ENCODE results near the gene EML4.

EML4 gene

DNA sequence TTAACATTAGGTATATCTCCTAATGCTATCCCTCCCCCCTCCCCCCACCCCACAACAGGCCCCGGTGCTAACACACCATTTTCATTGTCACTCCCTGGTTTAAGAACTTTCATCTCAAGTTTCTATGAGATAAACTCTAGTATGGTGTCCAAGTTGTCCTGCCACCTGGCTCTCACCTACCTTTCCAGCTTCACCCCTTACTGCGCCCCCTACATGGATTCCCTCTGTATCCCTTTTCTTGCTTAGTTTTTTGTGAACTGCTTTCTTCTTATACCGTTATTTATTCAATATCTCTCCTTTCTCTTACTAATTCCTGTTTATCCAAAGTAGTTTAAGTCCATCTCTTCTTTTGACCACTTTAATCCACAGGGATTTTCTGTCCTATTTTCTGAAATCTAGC, 15.2 kb downstream of the EML4 start:
- no peak overlapping the region for H3K27ac Mint-ChIP-seq
- DNase-seq = no peak
- TF ChIP-seq, protein P1, sequence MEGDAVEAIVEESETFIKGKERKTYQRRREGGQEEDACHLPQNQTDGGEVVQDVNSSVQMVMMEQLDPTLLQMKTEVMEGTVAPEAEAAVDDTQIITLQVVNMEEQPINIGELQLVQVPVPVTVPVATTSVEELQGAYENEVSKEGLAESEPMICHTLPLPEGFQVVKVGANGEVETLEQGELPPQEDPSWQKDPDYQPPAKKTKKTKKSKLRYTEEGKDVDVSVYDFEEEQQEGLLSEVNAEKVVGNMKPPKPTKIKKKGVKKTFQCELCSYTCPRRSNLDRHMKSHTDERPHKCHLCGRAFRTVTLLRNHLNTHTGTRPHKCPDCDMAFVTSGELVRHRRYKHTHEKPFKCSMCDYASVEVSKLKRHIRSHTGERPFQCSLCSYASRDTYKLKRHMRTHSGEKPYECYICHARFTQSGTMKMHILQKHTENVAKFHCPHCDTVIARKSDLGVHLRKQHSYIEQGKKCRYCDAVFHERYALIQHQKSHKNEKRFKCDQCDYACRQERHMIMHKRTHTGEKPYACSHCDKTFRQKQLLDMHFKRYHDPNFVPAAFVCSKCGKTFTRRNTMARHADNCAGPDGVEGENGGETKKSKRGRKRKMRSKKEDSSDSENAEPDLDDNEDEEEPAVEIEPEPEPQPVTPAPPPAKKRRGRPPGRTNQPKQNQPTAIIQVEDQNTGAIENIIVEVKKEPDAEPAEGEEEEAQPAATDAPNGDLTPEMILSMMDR (IDR thresholded peaks at IDR 0.05) = no peak

DNA sequence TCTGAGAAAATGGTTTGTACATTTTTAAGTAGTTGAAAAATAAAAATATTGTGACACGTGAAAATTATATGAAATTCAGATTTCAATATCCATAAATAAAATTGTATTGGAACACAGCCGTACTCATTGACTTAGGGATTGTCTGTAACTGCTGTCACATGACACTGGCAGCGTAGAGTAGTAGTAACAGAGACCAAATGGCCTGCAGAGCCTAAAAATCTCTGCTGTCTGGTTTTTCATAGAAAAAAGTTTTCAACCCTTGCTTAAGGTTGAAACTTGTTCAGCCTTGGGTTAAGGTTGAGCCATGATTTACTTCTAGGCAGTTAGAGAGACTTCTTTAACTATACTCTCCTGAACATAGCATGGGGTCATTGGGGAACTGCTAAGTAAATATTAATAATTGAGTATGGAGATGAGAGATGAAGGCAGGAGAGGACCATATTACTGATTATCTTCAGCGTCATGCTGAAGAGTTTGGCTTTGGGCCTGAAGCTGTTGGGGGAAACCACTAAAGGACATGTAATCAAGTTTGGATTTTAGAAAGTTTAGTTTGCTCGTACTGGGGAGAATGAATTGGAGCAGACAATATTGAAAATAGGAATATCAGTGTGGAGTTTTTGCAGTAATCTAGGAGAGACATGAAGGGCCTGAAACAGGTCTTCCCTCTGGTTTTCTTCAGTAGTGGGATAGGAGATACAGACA, 16.2 kb downstream of the EML4 start:
- no peak for DNase-seq
- H3K9me3 Mint-ChIP-seq = peaks cover 11% of the 10 kb centered on the region
- H3K36me3 Mint-ChIP-seq (ENCODE audit: low read depth) = peaks cover 36% of the 10 kb centered on the region
- H3K27me3 Mint-ChIP-seq (ENCODE audit: low read depth, poor library complexity) = no peaks in the 10 kb centered on the region
- no peak overlapping the region for H3K4me3 Mint-ChIP-seq
- TF ChIP-seq, protein P1 (IDR thresholded peaks at IDR 0.05) = no peak
- peaks cover 24% of the 10 kb centered on the region for H3K4me1 Mint-ChIP-seq
- peak overlapping the region; percentile 1 for H3K27ac Mint-ChIP-seq

More for the DNA sequence above, 15.2 kb downstream of the EML4 start:
- H3K36me3 Mint-ChIP-seq (ENCODE audit: low read depth) = peaks cover 46% of the 10 kb centered on the region
- peaks cover 13% of the 10 kb centered on the region for H3K9me3 Mint-ChIP-seq
- no peak overlapping the region for H3K4me3 Mint-ChIP-seq
- no peaks in the 10 kb centered on the region for H3K27me3 Mint-ChIP-seq (ENCODE audit: low read depth, poor library complexity)
- peaks cover 19% of the 10 kb centered on the region for H3K4me1 Mint-ChIP-seq

- no peak overlapping the region for H3K4me3 Mint-ChIP-seq
- TF ChIP-seq, protein P1 (IDR thresholded peaks at IDR 0.05) = no peak
- DNase-seq = no peak
- peaks cover 29% of the 10 kb centered on the region for H3K36me3 Mint-ChIP-seq (ENCODE audit: low read depth)
- peaks cover 4% of the 10 kb centered on the region for H3K9me3 Mint-ChIP-seq
- peaks cover 32% of the 10 kb centered on the region for H3K4me1 Mint-ChIP-seq
- H3K27ac Mint-ChIP-seq = no peak overlapping the region
- no peaks in the 10 kb centered on the region for H3K27me3 Mint-ChIP-seq (ENCODE audit: low read depth, poor library complexity)
These were observed 17.2 kb downstream of the EML4 start for GRCh38 chr2:42186366-42186765.

DNA sequence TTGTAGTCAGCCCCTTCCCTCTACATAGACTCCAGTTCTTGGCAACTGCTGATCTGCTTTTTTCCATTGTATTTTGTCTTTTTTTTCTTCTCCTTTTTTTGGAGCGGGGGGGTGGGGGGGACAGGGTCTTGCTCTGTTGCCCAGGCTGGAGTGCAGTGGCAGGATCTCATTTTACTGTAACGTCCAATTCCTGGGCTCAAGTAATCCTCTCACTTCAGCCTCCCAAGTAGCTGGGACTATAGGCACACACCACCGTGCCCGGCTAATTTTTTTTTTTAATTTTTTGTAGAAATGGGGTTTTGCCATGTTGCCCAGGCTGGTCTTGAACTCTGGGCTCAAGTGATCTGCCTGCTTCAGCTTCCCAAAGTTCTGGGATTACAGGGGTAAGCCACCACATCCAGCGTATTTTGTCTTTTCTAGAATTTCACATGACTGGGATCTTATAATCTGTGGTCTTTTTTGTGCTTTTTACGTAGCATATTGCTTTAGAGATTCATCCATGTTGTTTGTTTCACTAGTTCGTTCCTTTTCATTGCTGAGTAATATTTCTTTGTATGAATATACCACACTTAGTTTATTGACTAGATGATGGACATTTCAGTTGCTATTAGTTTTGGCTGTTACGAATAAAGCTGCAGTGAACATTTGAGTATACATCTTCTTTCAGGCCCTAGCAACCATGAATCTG, 17.9 kb downstream of the EML4 start:
- Mint-ChIP-seq H3K27me3 (ENCODE audit: low read depth, poor library complexity) (no peaks in the 10 kb centered on the region), H3K4me1 (peaks cover 34% of the 10 kb centered on the region), H3K27ac (no peak overlapping the region), H3K4me3 (no peak overlapping the region), H3K9me3 (no peaks in the 10 kb centered on the region), H3K36me3 (ENCODE audit: low read depth) (peaks cover 26% of the 10 kb centered on the region)
- DNase-seq = no peak
- TF ChIP-seq, protein P1 (IDR thresholded peaks at IDR 0.05) = no peak

DNA sequence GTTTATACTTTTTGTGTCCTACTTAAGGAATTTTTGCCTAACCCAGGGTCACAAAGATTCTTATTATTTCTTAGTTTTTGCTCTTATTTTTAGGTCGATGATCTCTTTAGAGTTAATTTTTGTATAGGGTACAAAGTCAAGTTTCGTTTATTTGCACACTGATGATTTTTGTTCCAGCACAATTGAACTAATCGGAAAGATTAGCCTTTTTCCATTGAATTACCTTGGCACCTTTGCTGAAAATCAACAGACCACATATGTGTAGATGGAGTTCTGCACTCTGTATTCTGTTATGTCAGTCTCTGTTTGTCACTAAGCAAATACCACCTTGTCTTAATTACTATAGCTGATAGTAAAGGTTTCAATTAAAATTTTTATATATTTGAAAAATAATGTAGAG, 18.7 kb downstream of the EML4 start:
- H3K27me3 Mint-ChIP-seq (ENCODE audit: low read depth, poor library complexity) = no peaks in the 10 kb centered on the region
- H3K4me1 Mint-ChIP-seq = peaks cover 33% of the 10 kb centered on the region
- TF ChIP-seq, protein P1 (IDR thresholded peaks at IDR 0.05) = no peak
- peaks cover 18% of the 10 kb centered on the region for H3K36me3 Mint-ChIP-seq (ENCODE audit: low read depth)
- H3K27ac Mint-ChIP-seq = no peak overlapping the region
- H3K4me3 Mint-ChIP-seq = no peak overlapping the region
- no peaks in the 10 kb centered on the region for H3K9me3 Mint-ChIP-seq
- no peak for DNase-seq

DNA sequence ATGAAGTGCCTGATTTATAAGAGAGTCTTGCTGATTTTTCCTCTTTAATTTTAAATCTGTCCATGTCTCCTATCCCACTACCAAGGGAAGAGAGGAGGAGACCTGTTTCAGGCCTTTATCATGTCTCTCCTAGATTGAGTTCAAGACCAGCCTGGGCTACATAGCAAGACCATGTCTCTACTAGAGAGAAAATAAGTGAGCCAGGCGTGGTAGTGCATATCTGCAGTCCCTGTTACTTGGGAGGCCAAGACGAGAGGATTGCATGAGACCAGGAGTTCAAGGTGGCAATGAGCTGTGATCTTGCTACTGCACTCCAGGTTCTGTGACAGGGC, 20.0 kb downstream of the EML4 start:
- H3K27me3 Mint-ChIP-seq (ENCODE audit: low read depth, poor library complexity) = no peaks in the 10 kb centered on the region
- peaks cover 34% of the 10 kb centered on the region for H3K4me1 Mint-ChIP-seq
- H3K27ac Mint-ChIP-seq = no peak overlapping the region
- no peak for DNase-seq
- TF ChIP-seq, protein P1 (IDR thresholded peaks at IDR 0.05) = no peak
- H3K9me3 Mint-ChIP-seq = no peaks in the 10 kb centered on the region
- no peak overlapping the region for H3K4me3 Mint-ChIP-seq
- H3K36me3 Mint-ChIP-seq (ENCODE audit: low read depth) = peaks cover 17% of the 10 kb centered on the region
